Duodenal mucosa (tissue), 2 donors: ENCODE results near the gene CSF3R.

ENCODE experiments used
- H3K27ac ChIP-seq: one replicate; pipeline ENCODE4 v1.7.0; 2013; ENCODE audit warnings: low read depth, low read length
- H3K27me3 ChIP-seq, 2 donors: one replicate each; pipeline ENCODE4 v1.7.0; 2013; ENCODE audit warnings: low read length in 2 of 2, control low read depth in 1 of 2; ENCODE audit not compliant: insufficient read depth in 2 of 2, control insufficient read depth in 1 of 2
- H3K36me3 ChIP-seq, 2 donors: one replicate each; pipeline ENCODE4 v1.7.0; 2013; ENCODE audit warnings: low read length in 2 of 2, control low read depth in 1 of 2; ENCODE audit not compliant: insufficient read depth in 2 of 2, control insufficient read depth in 1 of 2
- H3K4me1 ChIP-seq, 2 donors: one replicate each; pipeline ENCODE4 v1.7.0; 2013; ENCODE audit warnings: low read length in 2 of 2, control low read depth in 1 of 2; ENCODE audit not compliant: insufficient read depth in 2 of 2, control insufficient read depth in 1 of 2
- H3K4me3 ChIP-seq, 2 donors: one replicate each; pipeline ENCODE4 v1.7.0; 2013; ENCODE audit warnings: low read length in 2 of 2, low read depth in 1 of 2
- H3K9ac ChIP-seq, 2 donors: one replicate each; pipeline ENCODE4 v1.7.0; 2013; ENCODE audit warnings: low read length in 2 of 2, low read depth in 1 of 2
- H3K9me3 ChIP-seq, 2 donors: one replicate each; pipeline ENCODE4 v1.7.0; 2013; ENCODE audit warnings: low read length in 2 of 2, control low read depth in 1 of 2; ENCODE audit not compliant: control insufficient read depth in 1 of 2

Gene CSF3R

DNA sequence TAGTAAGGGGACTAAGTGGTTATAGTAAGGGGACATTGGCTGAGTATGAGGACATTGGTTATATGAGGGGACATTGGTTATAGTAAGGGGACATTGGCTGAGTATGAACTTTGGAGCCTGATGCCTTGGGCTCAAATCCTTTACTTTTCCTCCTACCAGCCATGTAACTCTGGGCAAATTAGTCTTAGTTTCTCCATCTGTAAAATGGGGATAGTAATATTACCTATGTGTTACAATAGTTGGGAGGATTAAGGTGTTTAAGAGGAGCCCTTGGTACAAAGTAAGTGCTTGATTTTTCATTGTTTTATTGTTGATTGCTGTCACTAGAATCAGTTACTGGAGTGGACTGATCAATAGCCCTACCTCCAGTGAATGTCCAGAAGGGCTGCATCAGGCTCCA, 35.3 kb downstream of the CSF3R start:
- no peak overlapping the region for H3K4me3 ChIP-seq
- no peak overlapping the region for H3K27ac ChIP-seq
- no peaks in the 10 kb centered on the region for H3K9me3 ChIP-seq
- H3K36me3 ChIP-seq = no peaks in the 10 kb centered on the region
- no peaks in the 10 kb centered on the region for H3K4me1 ChIP-seq
- H3K9ac ChIP-seq = no peak overlapping the region
- H3K27me3 ChIP-seq = no peaks in the 10 kb centered on the region

DNA sequence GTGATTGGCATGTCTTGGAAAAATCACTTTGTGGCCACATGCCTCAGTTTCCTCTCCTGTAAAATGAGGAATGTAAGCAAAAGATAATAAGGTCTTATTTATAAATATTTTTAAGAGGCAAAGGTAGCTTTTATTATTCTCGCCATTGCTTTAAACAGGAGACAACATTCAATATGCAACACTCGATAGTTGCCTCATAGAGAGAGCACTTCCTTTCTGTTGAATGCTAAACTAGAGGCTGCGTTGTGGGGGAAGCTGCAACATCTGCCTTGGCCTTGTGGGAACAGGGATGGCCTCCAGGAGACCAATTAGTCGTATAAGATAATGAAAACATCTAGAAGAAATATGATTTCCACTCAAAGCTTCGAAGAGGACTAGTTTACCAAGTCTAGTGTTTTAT, 36.0 kb downstream of the CSF3R start:
- no peak overlapping the region for H3K9ac ChIP-seq
- no peaks in the 10 kb centered on the region for H3K36me3 ChIP-seq
- no peak overlapping the region for H3K27ac ChIP-seq
- no peak overlapping the region for H3K4me3 ChIP-seq
- H3K9me3 ChIP-seq = no peaks in the 10 kb centered on the region
- H3K4me1 ChIP-seq = no peaks in the 10 kb centered on the region
- H3K27me3 ChIP-seq = no peaks in the 10 kb centered on the region

DNA sequence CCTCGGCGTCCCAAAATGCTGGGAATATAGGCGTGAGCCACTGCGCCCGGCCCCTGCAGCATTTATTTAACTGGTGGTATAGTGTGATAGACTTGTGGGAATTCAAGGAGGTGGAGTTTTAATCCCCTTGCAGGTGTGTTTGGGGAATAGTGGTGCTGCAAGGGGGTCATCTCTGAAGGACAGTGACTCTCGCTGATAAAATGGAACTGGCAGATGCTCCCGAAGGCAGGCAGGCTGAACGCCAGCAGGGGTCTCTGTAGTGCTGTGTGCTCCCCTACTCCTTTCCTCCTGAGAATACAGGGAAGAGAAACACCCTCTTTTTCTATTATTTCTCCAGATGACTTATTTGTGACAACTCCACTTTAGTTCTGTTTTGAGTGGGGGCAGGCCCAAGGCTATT, 36.4 kb downstream of the CSF3R start:
- H3K27me3 ChIP-seq = no peaks in the 10 kb centered on the region
- H3K4me3 ChIP-seq = no peak overlapping the region

DNA sequence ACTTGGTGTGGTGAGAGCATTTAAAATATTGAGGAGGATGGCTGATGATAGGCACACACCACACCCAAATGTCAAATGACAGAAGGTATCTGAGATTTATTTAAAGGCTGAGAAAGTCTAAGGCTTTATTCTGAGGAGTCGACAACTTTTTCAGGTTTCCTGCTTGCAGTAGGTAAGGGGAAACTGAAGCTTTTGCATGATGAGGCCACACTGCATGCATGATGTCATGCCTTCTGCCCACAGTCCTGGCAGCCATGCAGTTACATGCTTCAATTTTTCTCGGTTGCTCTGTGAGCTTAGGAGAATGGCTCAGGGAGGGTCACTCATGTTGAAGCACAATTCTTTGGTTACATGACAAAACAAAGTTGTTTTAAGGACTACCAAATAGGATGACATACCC, 39.4 kb downstream of the CSF3R start:
- Histone ChIP-seq H3K4me3 (no peak overlapping the region), H3K27ac (no peak overlapping the region), H3K27me3 (no peaks in the 10 kb centered on the region), H3K4me1 (no peaks in the 10 kb centered on the region), H3K9ac (no peak overlapping the region), H3K36me3 (peaks cover 0 to 4% of the 10 kb centered on the region in 2 donors), H3K9me3 (no peaks in the 10 kb centered on the region)

More for the DNA sequence above, 36.4 kb downstream of the CSF3R start:
- no peak overlapping the region for H3K27ac ChIP-seq
- no peak overlapping the region for H3K9ac ChIP-seq
- no peaks in the 10 kb centered on the region for H3K4me1 ChIP-seq
- no peaks in the 10 kb centered on the region for H3K36me3 ChIP-seq
- H3K9me3 ChIP-seq = no peaks in the 10 kb centered on the region

DNA sequence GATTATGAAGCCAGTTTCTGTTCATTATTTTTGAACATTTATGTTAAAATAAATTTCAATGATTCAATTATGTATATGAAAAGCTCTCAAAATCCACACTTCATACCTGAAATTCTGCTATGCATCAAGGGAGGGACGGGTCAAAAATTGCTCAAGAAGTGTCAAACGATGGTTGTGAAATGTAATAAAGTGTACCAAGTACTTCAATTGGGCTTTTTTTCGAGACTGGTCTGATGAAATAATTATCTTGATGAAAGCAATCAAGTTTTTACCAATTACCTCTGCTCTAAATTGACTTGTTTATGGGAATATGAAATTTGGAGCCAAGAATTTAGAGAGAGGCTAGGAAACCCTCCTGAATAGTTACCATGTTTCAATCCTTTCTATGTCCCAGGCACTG, 40.4 kb downstream of the CSF3R start:
- no peaks in the 10 kb centered on the region for H3K4me1 ChIP-seq
- H3K27ac ChIP-seq = no peak overlapping the region
- H3K36me3 ChIP-seq = peaks cover 0 to 4% of the 10 kb centered on the region in 2 donors
- no peaks in the 10 kb centered on the region for H3K9me3 ChIP-seq
- no peaks in the 10 kb centered on the region for H3K27me3 ChIP-seq
- H3K9ac ChIP-seq = no peak overlapping the region
- H3K4me3 ChIP-seq = no peak overlapping the region

DNA sequence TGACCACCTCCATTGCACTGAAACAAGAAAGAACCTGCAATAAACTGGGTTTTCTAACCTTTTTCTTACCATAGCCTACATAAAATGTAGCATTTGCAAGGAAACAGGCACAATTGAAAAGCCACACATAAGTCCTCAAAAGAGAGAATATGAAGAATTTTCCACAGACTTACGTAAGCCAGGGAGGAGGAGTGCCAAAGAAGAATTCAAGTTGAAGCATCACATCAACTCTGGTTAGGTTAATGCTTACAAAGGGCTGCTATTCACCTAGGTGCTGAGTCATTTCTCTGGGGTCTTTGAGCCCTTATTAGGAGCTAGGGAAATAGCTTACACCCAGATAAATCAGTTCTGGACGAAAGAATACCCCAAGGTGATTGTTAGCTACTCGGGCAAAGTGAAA, 42.1 kb downstream of the CSF3R start:
- no peaks in the 10 kb centered on the region for H3K4me1 ChIP-seq
- H3K27ac ChIP-seq = no peak overlapping the region
- H3K36me3 ChIP-seq = peaks cover 0 to 4% of the 10 kb centered on the region in 2 donors
- H3K9me3 ChIP-seq = no peaks in the 10 kb centered on the region
- H3K9ac ChIP-seq = no peak overlapping the region
- H3K27me3 ChIP-seq = no peaks in the 10 kb centered on the region
- H3K4me3 ChIP-seq = no peak overlapping the region

DNA sequence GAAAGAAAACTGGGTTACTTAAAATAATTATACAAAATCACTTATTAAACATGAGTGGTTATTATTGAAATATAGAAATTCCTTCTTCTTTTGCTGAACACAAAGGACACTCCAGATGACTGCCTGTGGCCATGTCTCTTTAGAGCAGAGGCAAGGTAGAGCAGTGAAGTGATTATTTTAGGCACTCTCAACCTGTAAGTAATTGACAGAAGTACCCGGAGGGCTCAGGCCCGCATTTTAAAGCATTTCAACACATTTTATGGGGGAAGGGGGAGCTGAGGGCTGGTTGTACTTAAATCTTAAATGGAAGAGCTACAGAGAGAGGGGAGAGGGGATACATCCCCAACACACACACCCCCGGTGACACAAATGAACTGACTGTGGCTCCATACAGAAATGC, 42.7 kb downstream of the CSF3R start:
- peaks cover 0 to 4% of the 10 kb centered on the region in 2 donors for H3K36me3 ChIP-seq
- no peaks in the 10 kb centered on the region for H3K4me1 ChIP-seq
- no peaks in the 10 kb centered on the region for H3K9me3 ChIP-seq
- H3K4me3 ChIP-seq = no peak overlapping the region
- H3K27me3 ChIP-seq = no peaks in the 10 kb centered on the region
- H3K27ac ChIP-seq = no peak overlapping the region
- H3K9ac ChIP-seq = no peak overlapping the region

DNA sequence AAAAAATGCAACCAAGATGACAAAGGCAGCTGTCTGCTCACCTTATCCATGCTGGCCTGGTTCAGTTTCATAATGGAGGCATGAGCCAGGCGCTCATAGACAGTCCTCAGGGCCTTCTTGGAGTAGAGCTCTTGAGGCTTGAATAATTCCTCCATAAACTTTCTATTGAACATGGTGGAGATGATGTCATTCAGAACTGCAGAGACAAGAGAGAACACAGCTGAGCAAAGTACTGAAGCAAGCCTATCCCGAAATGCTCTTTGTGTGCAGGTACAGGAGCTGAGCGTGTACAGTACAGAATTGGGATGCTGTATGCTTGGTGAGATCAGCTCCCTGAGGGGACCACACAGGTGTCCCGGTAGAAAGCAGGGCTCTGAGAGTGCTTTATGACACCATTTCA, 44.0 kb downstream of the CSF3R start:
- Histone ChIP-seq H3K27ac (no peak overlapping the region), H3K9me3 (no peaks in the 10 kb centered on the region), H3K9ac (no peak overlapping the region), H3K36me3 (peaks cover 0 to 4% of the 10 kb centered on the region in 2 donors), H3K27me3 (no peaks in the 10 kb centered on the region), H3K4me1 (no peaks in the 10 kb centered on the region), H3K4me3 (no peak overlapping the region)

DNA sequence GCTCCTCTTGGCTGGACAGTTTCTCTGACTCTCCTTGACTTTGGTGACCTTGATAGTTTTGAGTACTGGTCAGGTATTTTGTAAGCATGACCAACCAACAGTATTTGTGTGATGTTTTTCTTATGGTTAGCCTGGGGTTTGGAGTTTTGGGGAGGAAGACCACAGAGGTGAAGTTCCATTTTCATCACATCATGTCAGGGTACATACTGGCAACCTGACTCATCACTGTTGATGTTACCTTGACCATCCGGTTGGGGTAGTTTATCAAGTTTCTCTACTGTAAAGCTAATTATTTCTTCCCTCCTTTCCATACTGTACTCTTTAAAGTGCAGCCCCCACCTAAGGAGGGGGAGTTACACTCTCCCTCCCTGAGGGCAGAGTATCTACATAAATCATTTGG, 45.9 kb downstream of the CSF3R start:
- Histone ChIP-seq H3K4me1 (no peaks in the 10 kb centered on the region), H3K27me3 (no peaks in the 10 kb centered on the region), H3K27ac (no peak overlapping the region), H3K36me3 (peaks cover 0 to 6% of the 10 kb centered on the region in 2 donors), H3K4me3 (no peak overlapping the region), H3K9me3 (no peaks in the 10 kb centered on the region), H3K9ac (no peak overlapping the region)

DNA sequence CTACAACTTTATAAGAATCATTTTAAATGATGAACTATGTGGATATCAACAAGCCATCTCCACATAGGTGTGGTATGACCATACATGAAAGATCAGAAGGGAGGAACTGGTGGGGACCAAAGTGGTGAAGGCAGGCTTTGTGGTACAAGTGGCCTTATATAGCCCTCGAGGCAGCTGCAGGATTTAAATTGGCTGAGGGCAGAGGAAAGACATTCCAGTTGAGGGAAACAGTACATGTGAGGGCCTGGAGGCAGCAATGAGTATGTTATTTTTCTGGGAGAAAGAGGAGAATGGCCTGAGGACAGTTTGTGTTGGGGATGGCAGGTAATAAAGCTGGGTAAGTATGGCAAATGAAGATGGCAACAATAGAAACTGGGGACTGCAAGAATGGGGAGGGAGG, 49.6 kb downstream of the CSF3R start:
- no peak overlapping the region for H3K4me3 ChIP-seq
- H3K36me3 ChIP-seq = peaks cover 0 to 7% of the 10 kb centered on the region in 2 donors
- no peak overlapping the region for H3K27ac ChIP-seq
- no peaks in the 10 kb centered on the region for H3K9me3 ChIP-seq
- no peak overlapping the region for H3K9ac ChIP-seq
- no peaks in the 10 kb centered on the region for H3K4me1 ChIP-seq
- H3K27me3 ChIP-seq = no peaks in the 10 kb centered on the region

DNA sequence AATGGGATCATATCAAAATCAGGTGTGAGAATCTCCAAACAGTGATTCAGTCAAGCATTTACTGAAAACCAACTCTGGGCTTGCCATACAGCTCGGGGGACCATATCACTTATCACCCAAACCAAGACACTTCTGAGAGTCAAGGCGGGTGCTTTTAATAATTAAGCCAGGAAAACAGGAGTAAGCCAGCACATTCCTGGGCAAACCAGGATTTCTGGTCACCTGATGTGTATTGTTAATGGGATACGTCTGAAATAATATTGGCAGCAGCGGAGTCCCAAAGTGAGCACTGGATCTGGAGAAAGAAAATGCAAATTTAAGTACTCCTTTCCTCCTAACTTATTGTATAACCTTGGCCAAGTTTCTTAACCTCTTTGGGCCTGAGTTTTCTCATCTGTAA, 50.1 kb downstream of the CSF3R start:
- no peaks in the 10 kb centered on the region for H3K4me1 ChIP-seq
- H3K9ac ChIP-seq = no peak overlapping the region
- peaks cover 0 to 7% of the 10 kb centered on the region in 2 donors for H3K36me3 ChIP-seq
- H3K27ac ChIP-seq = no peak overlapping the region
- no peaks in the 10 kb centered on the region for H3K27me3 ChIP-seq
- H3K4me3 ChIP-seq = no peak overlapping the region
- no peaks in the 10 kb centered on the region for H3K9me3 ChIP-seq
